Measurements from ENCODE around the gene ATP10D.

ATP10D gene

GRCh38 chr4:47566969-47567368 lies 81.9 kb downstream of the ATP10D start:
- H3K27me3 Mint-ChIP-seq, result no peaks in the 10 kb centered on the region
- H3K27ac Mint-ChIP-seq, result no peak overlapping the region
- peaks cover 7% of the 10 kb centered on the region for H3K4me1 Mint-ChIP-seq (ENCODE audit: low read depth)
- no peak overlapping the region for H3K4me3 Mint-ChIP-seq
- no peaks in the 10 kb centered on the region for H3K9me3 Mint-ChIP-seq
- no peaks in the 10 kb centered on the region for H3K36me3 Mint-ChIP-seq (ENCODE audit: low read depth)
- no peak for DNase-seq

- no peak for DNase-seq
- Mint-ChIP-seq H3K27ac (no peak overlapping the region), H3K27me3 (no peaks in the 10 kb centered on the region), H3K4me1 (ENCODE audit: low read depth) (peaks cover 2% of the 10 kb centered on the region), H3K4me3 (no peak overlapping the region), H3K9me3 (no peaks in the 10 kb centered on the region), H3K36me3 (ENCODE audit: low read depth) (no peaks in the 10 kb centered on the region)
These were observed 82.4 kb downstream of the ATP10D start for GRCh38 chr4:47567511-47567910.

GRCh38 chr4:47570816-47571215 lies 85.7 kb downstream of the ATP10D start:
- Mint-ChIP-seq H3K36me3 (ENCODE audit: low read depth) (no peaks in the 10 kb centered on the region), H3K4me1 (ENCODE audit: low read depth) (no peaks in the 10 kb centered on the region), H3K27ac (no peak overlapping the region), H3K9me3 (no peaks in the 10 kb centered on the region), H3K4me3 (no peak overlapping the region), H3K27me3 (no peaks in the 10 kb centered on the region)
- DNase-seq, result no peak

- H3K27me3 Mint-ChIP-seq, result no peaks in the 10 kb centered on the region
- H3K4me1 Mint-ChIP-seq (ENCODE audit: low read depth), result no peaks in the 10 kb centered on the region
- no peak overlapping the region for H3K27ac Mint-ChIP-seq
- H3K9me3 Mint-ChIP-seq, result no peaks in the 10 kb centered on the region
- no peak for DNase-seq
- no peak overlapping the region for H3K4me3 Mint-ChIP-seq
- H3K36me3 Mint-ChIP-seq (ENCODE audit: low read depth), result peaks cover 12% of the 10 kb centered on the region
These were observed 87.9 kb downstream of the ATP10D start for GRCh38 chr4:47572981-47573380.

- no peak for DNase-seq
- Mint-ChIP-seq H3K4me1 (ENCODE audit: low read depth) (no peaks in the 10 kb centered on the region), H3K9me3 (no peaks in the 10 kb centered on the region), H3K36me3 (ENCODE audit: low read depth) (peaks cover 16% of the 10 kb centered on the region), H3K4me3 (no peak overlapping the region), H3K27me3 (no peaks in the 10 kb centered on the region), H3K27ac (no peak overlapping the region)
These were observed 92.9 kb downstream of the ATP10D start for GRCh38 chr4:47577779-47578553.

- Mint-ChIP-seq H3K36me3 (ENCODE audit: low read depth) (peaks cover 16% of the 10 kb centered on the region), H3K27ac (no peak overlapping the region), H3K4me3 (no peak overlapping the region), H3K27me3 (no peaks in the 10 kb centered on the region), H3K9me3 (no peaks in the 10 kb centered on the region), H3K4me1 (ENCODE audit: low read depth) (no peaks in the 10 kb centered on the region)
- DNase-seq, result no peak
These were observed 94.2 kb downstream of the ATP10D start for GRCh38 chr4:47579235-47579634.

- Mint-ChIP-seq H3K27me3 (no peaks in the 10 kb centered on the region), H3K36me3 (ENCODE audit: low read depth) (peaks cover 21% of the 10 kb centered on the region), H3K4me1 (ENCODE audit: low read depth) (no peaks in the 10 kb centered on the region), H3K4me3 (no peak overlapping the region), H3K27ac (no peak overlapping the region), H3K9me3 (peaks cover 4% of the 10 kb centered on the region)
- no peak for DNase-seq
These were observed 105.2 kb downstream of the ATP10D start for GRCh38 chr4:47590325-47590724.

- H3K27ac Mint-ChIP-seq, result no peak overlapping the region
- H3K36me3 Mint-ChIP-seq (ENCODE audit: low read depth), result no peaks in the 10 kb centered on the region
- H3K4me3 Mint-ChIP-seq, result no peak overlapping the region
- H3K9me3 Mint-ChIP-seq, result no peaks in the 10 kb centered on the region
- no peaks in the 10 kb centered on the region for H3K4me1 Mint-ChIP-seq (ENCODE audit: low read depth)
- no peaks in the 10 kb centered on the region for H3K27me3 Mint-ChIP-seq
- no peak for DNase-seq
These were observed 112.6 kb downstream of the ATP10D start for GRCh38 chr4:47597696-47598095.

- H3K9me3 Mint-ChIP-seq, result no peaks in the 10 kb centered on the region
- no peaks in the 10 kb centered on the region for H3K27me3 Mint-ChIP-seq
- no peak for DNase-seq
- no peak overlapping the region for H3K27ac Mint-ChIP-seq
- H3K4me1 Mint-ChIP-seq (ENCODE audit: low read depth), result no peaks in the 10 kb centered on the region
- no peaks in the 10 kb centered on the region for H3K36me3 Mint-ChIP-seq (ENCODE audit: low read depth)
- H3K4me3 Mint-ChIP-seq, result no peak overlapping the region
These were observed 113.2 kb downstream of the ATP10D start for GRCh38 chr4:47598320-47598719.

GRCh38 chr4:47598896-47599295 lies 113.8 kb downstream of the ATP10D start:
- no peaks in the 10 kb centered on the region for H3K27me3 Mint-ChIP-seq
- no peaks in the 10 kb centered on the region for H3K4me1 Mint-ChIP-seq (ENCODE audit: low read depth)
- no peak overlapping the region for H3K27ac Mint-ChIP-seq
- H3K9me3 Mint-ChIP-seq, result no peaks in the 10 kb centered on the region
- H3K4me3 Mint-ChIP-seq, result no peak overlapping the region
- DNase-seq, result no peak
- H3K36me3 Mint-ChIP-seq (ENCODE audit: low read depth), result no peaks in the 10 kb centered on the region

GRCh38 chr4:47606482-47606881 lies 121.4 kb downstream of the ATP10D start:
- H3K4me1 Mint-ChIP-seq (ENCODE audit: low read depth), result no peaks in the 10 kb centered on the region
- no peak for DNase-seq
- no peaks in the 10 kb centered on the region for H3K36me3 Mint-ChIP-seq (ENCODE audit: low read depth)
- no peaks in the 10 kb centered on the region for H3K27me3 Mint-ChIP-seq
- no peaks in the 10 kb centered on the region for H3K9me3 Mint-ChIP-seq
- no peak overlapping the region for H3K27ac Mint-ChIP-seq
- no peak overlapping the region for H3K4me3 Mint-ChIP-seq

GRCh38 chr4:47612116-47613023 lies 127.3 kb downstream of the ATP10D start:
- H3K4me1 Mint-ChIP-seq (ENCODE audit: low read depth), result no peaks in the 10 kb centered on the region
- no peak for DNase-seq
- H3K9me3 Mint-ChIP-seq, result no peaks in the 10 kb centered on the region
- peaks cover 10% of the 10 kb centered on the region for H3K27me3 Mint-ChIP-seq
- no peaks in the 10 kb centered on the region for H3K36me3 Mint-ChIP-seq (ENCODE audit: low read depth)
- H3K27ac Mint-ChIP-seq, result no peak overlapping the region
- H3K4me3 Mint-ChIP-seq, result no peak overlapping the region

GRCh38 chr4:47615385-47615784 lies 130.3 kb downstream of the ATP10D start:
- no peaks in the 10 kb centered on the region for H3K4me1 Mint-ChIP-seq (ENCODE audit: low read depth)
- no peaks in the 10 kb centered on the region for H3K36me3 Mint-ChIP-seq (ENCODE audit: low read depth)
- no peaks in the 10 kb centered on the region for H3K9me3 Mint-ChIP-seq
- no peak for DNase-seq
- H3K4me3 Mint-ChIP-seq, result no peak overlapping the region
- H3K27ac Mint-ChIP-seq, result no peak overlapping the region
- peaks cover 10% of the 10 kb centered on the region for H3K27me3 Mint-ChIP-seq

- Mint-ChIP-seq H3K9me3 (no peaks in the 10 kb centered on the region), H3K4me1 (ENCODE audit: low read depth) (no peaks in the 10 kb centered on the region), H3K36me3 (ENCODE audit: low read depth) (no peaks in the 10 kb centered on the region), H3K4me3 (no peak overlapping the region), H3K27ac (no peak overlapping the region), H3K27me3 (peaks cover 4% of the 10 kb centered on the region)
- no peak for DNase-seq
These were observed 132.5 kb downstream of the ATP10D start for GRCh38 chr4:47617607-47618006.

- DNase-seq, result no peak
- Mint-ChIP-seq H3K27ac (no peak overlapping the region), H3K36me3 (ENCODE audit: low read depth) (no peaks in the 10 kb centered on the region), H3K4me3 (no peak overlapping the region), H3K9me3 (no peaks in the 10 kb centered on the region), H3K27me3 (no peaks in the 10 kb centered on the region), H3K4me1 (ENCODE audit: low read depth) (no peaks in the 10 kb centered on the region)
These were observed 134.6 kb downstream of the ATP10D start for GRCh38 chr4:47619691-47620090.

Data from activated T-cell treated with anti-CD3 and anti-CD28 coated beads, Interleukin-2, amount 50 U/mL, for 24 hours (primary cell).